Activated CD4-positive, alpha-beta T cell treated with anti-CD3 and anti-CD28 coated beads, Interleukin-2, amount 50 U/mL, for 1 hour (primary cell): Measurements from ENCODE around the gene MYO1B.
"Not testable (repeated sequence)": the region's sequence is repeated elsewhere in the genome, so short reads cannot be mapped to it uniquely, and the experiment has no call there.

Source experiments
- DNase-seq: peaks from one replicate; pipeline ENCODE4 v3.0.0-alpha.2; 2020

The MYO1B gene

GRCh38 chr2:191415858-191416257 lies 170.7 kb downstream of the MYO1B start:
- no peak for DNase-seq

- no peak for DNase-seq
Observed at GRCh38 chr2:191417746-191418145, 172.5 kb downstream of the MYO1B start.

GRCh38 chr2:191421950-191422349 lies 176.7 kb downstream of the MYO1B start:
- DNase-seq: no peak

- no peak for DNase-seq
Observed at GRCh38 chr2:191427031-191427430, 181.8 kb downstream of the MYO1B start.

- DNase-seq: no peak
Observed at GRCh38 chr2:191428141-191428540, 182.9 kb downstream of the MYO1B start.

GRCh38 chr2:191430476-191430875 lies 185.3 kb downstream of the MYO1B start:
- DNase-seq: no peak

GRCh38 chr2:191432121-191432520 lies 186.9 kb downstream of the MYO1B start:
- no peak for DNase-seq

- no peak for DNase-seq
Observed at GRCh38 chr2:191434072-191434471, 188.9 kb downstream of the MYO1B start.

GRCh38 chr2:191435141-191435540 lies 189.9 kb downstream of the MYO1B start:
- DNase-seq: no peak

- no peak for DNase-seq
Observed at GRCh38 chr2:191436368-191437055, 191.3 kb downstream of the MYO1B start.

- no peak for DNase-seq
Observed at GRCh38 chr2:191439481-191439880, 194.3 kb downstream of the MYO1B start.

GRCh38 chr2:191441496-191442214 lies 196.5 kb downstream of the MYO1B start:
- no peak for DNase-seq

- no peak for DNase-seq
Observed at GRCh38 chr2:191443446-191443845, 198.2 kb downstream of the MYO1B start.

- DNase-seq: no peak
Observed at GRCh38 chr2:191446910-191447309, 201.7 kb downstream of the MYO1B start.

- no peak for DNase-seq
Observed at GRCh38 chr2:191451116-191451515, 205.9 kb downstream of the MYO1B start.

- no peak for DNase-seq
Observed at GRCh38 chr2:191452065-191452464, 206.9 kb downstream of the MYO1B start.

- DNase-seq: no peak
Observed at GRCh38 chr2:191453761-191454160, 208.6 kb downstream of the MYO1B start.

- DNase-seq: not testable (repeated sequence)
Observed at GRCh38 chr2:191456506-191456905, 211.3 kb downstream of the MYO1B start.

- no peak for DNase-seq
Observed at GRCh38 chr2:191459158-191459557, 214.0 kb downstream of the MYO1B start.

- DNase-seq: no peak
Observed at GRCh38 chr2:191462370-191462769, 217.2 kb downstream of the MYO1B start.

GRCh38 chr2:191463790-191464189 lies 218.6 kb downstream of the MYO1B start:
- DNase-seq: no peak

- DNase-seq: no peak
Observed at GRCh38 chr2:191465766-191466420, 220.7 kb downstream of the MYO1B start.

GRCh38 chr2:191467113-191467512 lies 221.9 kb downstream of the MYO1B start:
- no peak for DNase-seq

- no peak for DNase-seq
Observed at GRCh38 chr2:191470306-191470705, 225.1 kb downstream of the MYO1B start.
